MM.1S (cell line): ENCODE results near the gene PDRG1.

Source experiments
- DNase-seq: peaks from one replicate; pipeline ENCODE4 v3.0.0-alpha.2; 2015
- H2AFZ ChIP-seq: fragments of 300-600 bp; sonication (generic); 2 replicates; pipeline ENCODE4 v1.6.0; 2016; ENCODE audit warnings: antibody characterized with exemption, low read length
- H3F3A ChIP-seq: fragments of 300-600 bp; sonication (generic); 2 replicates; pipeline ENCODE4 v1.6.1; 2016; ENCODE audit warnings: mild to moderate bottlenecking, antibody characterized with exemption, low read length, moderate library complexity, mixed read lengths; ENCODE audit not compliant: insufficient read depth
- H3K27ac ChIP-seq: fragments of 300-600 bp; sonication (generic); 2 replicates; pipeline ENCODE4 v1.5.1; 2016; ENCODE audit warnings: mild to moderate bottlenecking, low read length
- H3K27me3 ChIP-seq: fragments of 300-600 bp; sonication (generic); replicated peaks from 2 replicates; pipeline ENCODE4 v1.6.0; 2016; ENCODE audit warnings: low read length; ENCODE audit not compliant: insufficient read depth
- H3K36me3 ChIP-seq: fragments of 300-600 bp; sonication (generic); replicated peaks from 2 replicates; pipeline ENCODE4 v1.6.1; 2016; ENCODE audit warnings: mild to moderate bottlenecking, low read length, mixed read lengths; ENCODE audit not compliant: insufficient read depth
- H3K4me1 ChIP-seq: fragments of 300-600 bp; sonication (generic); 2 replicates; pipeline ENCODE4 v1.6.1; 2016; ENCODE audit warnings: low read length, mixed read lengths
- H3K4me2 ChIP-seq: fragments of 300-600 bp; sonication (generic); 2 replicates; pipeline ENCODE4 v1.6.0; 2016; ENCODE audit warnings: low read depth, low read length
- H3K4me3 ChIP-seq: fragments of 300-600 bp; sonication (generic); 2 replicates; pipeline ENCODE4 v1.5.1; 2016; ENCODE audit warnings: low read length, mixed read lengths
- H3K79me2 ChIP-seq: fragments of 300-600 bp; sonication (generic); 2 replicates; pipeline ENCODE4 v1.6.1; 2016; ENCODE audit warnings: mixed run types, low read length, mixed read lengths
- H3K9ac ChIP-seq: fragments of 300-600 bp; sonication (generic); 2 replicates; pipeline ENCODE4 v1.6.1; 2016; ENCODE audit warnings: low read length, mixed read lengths
- H3K9me2 ChIP-seq: fragments of 300-600 bp; sonication (generic); replicated peaks from 2 replicates; pipeline ENCODE4 v1.6.1; 2016; ENCODE audit warnings: mild to moderate bottlenecking, low read length, mixed read lengths; ENCODE audit not compliant: insufficient read depth
- H3K9me3 ChIP-seq: fragments of 300-600 bp; sonication (generic); replicated peaks from 2 replicates; pipeline ENCODE4 v1.6.1; 2016; ENCODE audit warnings: mild to moderate bottlenecking, low read length, mixed read lengths; ENCODE audit not compliant: insufficient read depth
- H4K20me1 ChIP-seq: fragments of 300-600 bp; sonication (generic); 2 replicates; pipeline ENCODE4 v1.6.1; 2016; ENCODE audit warnings: mild to moderate bottlenecking, low read length, moderate library complexity, mixed read lengths; ENCODE audit not compliant: insufficient read depth
- EZH2 ChIP-seq: fragments of 300-600 bp; sonication (generic); optimal IDR thresholded peaks from 2 replicates; pipeline ENCODE3; 2017; ENCODE audit warnings: low read depth, mild to moderate bottlenecking, antibody characterized with exemption, low read length, mixed read lengths
- EZH2phosphoT487 ChIP-seq: fragments of 300-600 bp; sonication (generic); IDR thresholded peaks from 2 replicates; pipeline ENCODE4 v1.6.1; 2018; ENCODE audit warnings: antibody characterized with exemption, low read length
- TF ChIP-seq, protein P1 (sequence below): fragments of 300-600 bp; sonication (generic); IDR thresholded peaks from 2 replicates; pipeline ENCODE4 v1.5.1; 2016; ENCODE audit warnings: antibody characterized with exemption, low read length, mixed read lengths

PDRG1 gene

DNA sequence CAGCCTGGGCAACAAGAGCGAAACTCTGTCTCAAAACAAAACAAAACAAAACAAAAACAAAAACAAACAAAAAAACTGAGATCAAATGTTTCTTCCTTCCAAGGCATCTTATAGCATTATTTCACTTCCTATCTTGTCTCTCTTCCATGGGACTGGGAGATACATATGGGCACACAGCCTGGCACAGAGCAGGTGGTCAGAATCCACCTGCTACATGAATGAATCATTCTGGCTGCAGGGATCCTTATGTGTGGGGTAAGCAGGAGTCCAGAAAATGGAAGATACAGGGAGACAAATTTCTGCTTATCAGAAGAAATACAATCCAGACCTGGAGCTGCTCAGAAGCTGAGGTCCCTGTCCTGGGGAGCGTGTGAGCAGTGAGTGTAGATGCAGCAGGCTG is 40.2 kb upstream of the PDRG1 start:
- Histone ChIP-seq H3K4me3 (no peak overlapping the region), H3K79me2 (no peaks in the 10 kb centered on the region), H3K4me1 (no peaks in the 10 kb centered on the region), H3K27me3 (peaks cover 64% of the 10 kb centered on the region), H2AFZ (no peak overlapping the region), H3K4me2 (no peak overlapping the region), H3K9me2 (no peaks in the 10 kb centered on the region), H3K36me3 (no peaks in the 10 kb centered on the region), H4K20me1 (peaks cover 2% of the 10 kb centered on the region; the same call in 1 of the 2 replicates), H3K9me3 (no peaks in the 10 kb centered on the region), H3K9ac (no peak overlapping the region), H3F3A (no peaks in the 10 kb centered on the region), H3K27ac (no peak overlapping the region)
- no peak for DNase-seq
- TF ChIP-seq EZH2, result no peak
- no peak for TF ChIP-seq EZH2phosphoT487
- TF ChIP-seq, protein P1, sequence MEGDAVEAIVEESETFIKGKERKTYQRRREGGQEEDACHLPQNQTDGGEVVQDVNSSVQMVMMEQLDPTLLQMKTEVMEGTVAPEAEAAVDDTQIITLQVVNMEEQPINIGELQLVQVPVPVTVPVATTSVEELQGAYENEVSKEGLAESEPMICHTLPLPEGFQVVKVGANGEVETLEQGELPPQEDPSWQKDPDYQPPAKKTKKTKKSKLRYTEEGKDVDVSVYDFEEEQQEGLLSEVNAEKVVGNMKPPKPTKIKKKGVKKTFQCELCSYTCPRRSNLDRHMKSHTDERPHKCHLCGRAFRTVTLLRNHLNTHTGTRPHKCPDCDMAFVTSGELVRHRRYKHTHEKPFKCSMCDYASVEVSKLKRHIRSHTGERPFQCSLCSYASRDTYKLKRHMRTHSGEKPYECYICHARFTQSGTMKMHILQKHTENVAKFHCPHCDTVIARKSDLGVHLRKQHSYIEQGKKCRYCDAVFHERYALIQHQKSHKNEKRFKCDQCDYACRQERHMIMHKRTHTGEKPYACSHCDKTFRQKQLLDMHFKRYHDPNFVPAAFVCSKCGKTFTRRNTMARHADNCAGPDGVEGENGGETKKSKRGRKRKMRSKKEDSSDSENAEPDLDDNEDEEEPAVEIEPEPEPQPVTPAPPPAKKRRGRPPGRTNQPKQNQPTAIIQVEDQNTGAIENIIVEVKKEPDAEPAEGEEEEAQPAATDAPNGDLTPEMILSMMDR, result no peak

DNA sequence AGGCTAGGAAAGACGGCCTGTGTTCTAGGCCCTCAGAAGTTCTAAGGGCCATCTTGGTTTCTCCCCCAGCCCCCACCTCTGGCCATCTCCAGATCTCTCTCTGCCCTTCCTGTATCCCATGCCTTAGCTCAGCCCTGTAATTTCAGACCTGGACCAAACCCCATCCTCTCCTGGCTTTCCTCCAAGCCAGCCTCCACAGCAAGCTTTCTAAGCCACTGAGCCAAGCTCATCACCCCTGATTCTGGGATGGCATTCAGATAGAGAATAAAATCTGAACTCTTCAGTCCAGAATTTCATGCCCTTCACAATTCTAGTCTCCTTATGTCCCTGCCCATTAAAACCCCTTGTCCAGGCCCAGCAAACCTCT is 39.5 kb upstream of the PDRG1 start:
- Histone ChIP-seq H2AFZ (no peak overlapping the region), H3K4me3 (no peak overlapping the region), H3K9me3 (no peaks in the 10 kb centered on the region), H3K79me2 (no peaks in the 10 kb centered on the region), H3K4me1 (no peaks in the 10 kb centered on the region), H3K9me2 (no peaks in the 10 kb centered on the region), H3K27me3 (peaks cover 57% of the 10 kb centered on the region), H4K20me1 (peaks cover 2% of the 10 kb centered on the region; the same call in 1 of the 2 replicates), H3F3A (no peaks in the 10 kb centered on the region), H3K36me3 (no peaks in the 10 kb centered on the region), H3K9ac (no peak overlapping the region), H3K4me2 (no peak overlapping the region), H3K27ac (no peak overlapping the region)
- TF ChIP-seq, protein P1, result no peak
- TF ChIP-seq EZH2phosphoT487 (no peak), EZH2 (no peak)
- no peak for DNase-seq

DNA sequence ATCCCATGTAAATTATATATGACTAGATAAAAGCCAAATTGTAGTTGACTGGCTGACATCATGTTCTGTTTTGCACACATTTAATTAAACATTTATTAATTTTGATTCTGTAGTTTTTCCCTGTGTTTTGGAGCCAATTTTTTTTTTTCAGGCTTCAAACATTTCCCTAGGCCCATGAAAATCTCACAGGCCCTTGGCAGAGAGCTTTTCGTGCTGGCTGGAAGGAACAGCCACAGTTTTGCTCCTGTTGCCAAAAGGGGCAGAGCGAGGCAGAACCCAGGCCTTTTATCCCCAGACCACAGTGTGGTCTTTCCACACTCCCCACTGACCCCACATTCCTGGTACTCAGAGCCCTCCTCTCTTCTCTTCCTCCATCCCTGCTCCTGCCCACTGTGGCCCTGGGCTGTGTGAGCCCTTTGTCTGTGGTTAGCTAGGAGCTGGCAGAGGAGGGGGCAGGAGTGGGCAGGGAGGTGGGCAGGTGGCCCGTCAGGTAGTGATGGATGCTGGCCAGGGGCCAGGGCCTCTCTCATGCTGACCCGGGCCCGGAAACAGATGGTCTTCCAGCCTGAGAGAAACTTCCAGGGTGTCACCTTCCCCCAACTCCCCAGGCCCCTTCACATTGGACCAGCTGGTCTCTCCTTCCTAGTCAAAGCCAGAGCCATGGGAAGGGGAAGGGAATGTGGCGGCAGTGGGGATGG is 38.9 kb upstream of the PDRG1 start:
- Histone ChIP-seq H3K4me3 (no peak overlapping the region), H2AFZ (no peak overlapping the region), H3K4me1 (no peaks in the 10 kb centered on the region), H3F3A (no peaks in the 10 kb centered on the region), H4K20me1 (peaks cover 2% of the 10 kb centered on the region; the same call in 1 of the 2 replicates), H3K36me3 (no peaks in the 10 kb centered on the region), H3K27ac (no peak overlapping the region), H3K79me2 (no peaks in the 10 kb centered on the region), H3K4me2 (no peak overlapping the region), H3K9me3 (no peaks in the 10 kb centered on the region), H3K9ac (no peak overlapping the region), H3K9me2 (no peaks in the 10 kb centered on the region), H3K27me3 (peaks cover 53% of the 10 kb centered on the region)
- TF ChIP-seq EZH2phosphoT487, result no peak
- TF ChIP-seq, protein P1, result no peak
- no peak for TF ChIP-seq EZH2
- DNase-seq, result no peak
